Naive thymus-derived CD8-positive, alpha-beta T cell (primary cell): ENCODE results near the gene BICRA. TPM values are rescaled to one million over a fixed set of nuclear protein-coding genes. Genes with fewer than 3 reads are reported as not detected.
"Not testable (repeated sequence)": the region's sequence is repeated elsewhere in the genome, so short reads cannot be mapped to it uniquely, and the experiment has no call there.

Source experiments
- ATAC-seq, 2 donors: fragments of 150-1000 bp; cut with Tn5 transposase in 1 of 2; sonication (Bioruptor Pico), chemical (Tn5 transposase) in 1 of 2; 1 replicate in 1 of 2; 2 replicates in 1 of 2; pipeline ENCODE4 v1.10.0; 2021; ENCODE audit warnings: mild to moderate bottlenecking in 2 of 2, moderate library complexity in 2 of 2
- POLR2A ChIA-PET: fragments of 350-600 bp; sonication (Branson Sonifier 250); formaldehyde crosslinking; loops from one replicate; lab custom pipeline; 2021; ENCODE audit warnings: antibody characterized with exemption; lab: Charles Lee
- DNase-seq, 10 donors: peaks; one replicate each; pipeline versions ENCODE4 v3.0.0 to v3.0.0-alpha.2; 2020 to 2022
- H3K27ac Mint-ChIP-seq, 10 donors: one replicate each; pipeline ENCODE4 v1.8.0; 2020 to 2022; ENCODE audit warnings: mild to moderate bottlenecking in 10 of 10, mixed read lengths in 10 of 10, moderate library complexity in 4 of 10, inconsistent platforms in 1 of 10
- H3K27me3 Mint-ChIP-seq, 5 donors: one replicate each; pipeline ENCODE4 v1.8.0; 2021 to 2022; ENCODE audit warnings: mixed read lengths in 5 of 5
- H3K36me3 Mint-ChIP-seq, 3 donors: one replicate each; pipeline ENCODE4 v1.8.0; 2020 to 2022; ENCODE audit warnings: mixed read lengths in 3 of 3, mild to moderate bottlenecking in 2 of 3, inconsistent platforms in 1 of 3
- H3K4me1 Mint-ChIP-seq, 4 donors: one replicate each; pipeline ENCODE4 v1.8.0; 2021 to 2022; ENCODE audit warnings: mixed read lengths in 4 of 4
- H3K4me3 Mint-ChIP-seq, 10 donors: one replicate each; pipeline ENCODE4 v1.8.0; 2020 to 2022; ENCODE audit warnings: mild to moderate bottlenecking in 10 of 10, mixed read lengths in 10 of 10, moderate library complexity in 6 of 10, inconsistent platforms in 1 of 10
- H3K9me3 Mint-ChIP-seq, 9 donors: one replicate each; pipeline ENCODE4 v1.8.0; 2020 to 2022; ENCODE audit warnings: mixed read lengths in 9 of 9, mild to moderate bottlenecking in 3 of 9, inconsistent platforms in 1 of 9, moderate library complexity in 1 of 9
- polyA plus RNA-seq, 3 donors: library from polyadenylated mRNA; unstranded; fragments of 300-500 nt; fragmentation: Illumina TruSeq; gene quantifications; one replicate each; pipeline ENCODE4 v1.2.3, GENCODE V29; 2021
- total RNA-seq, 8 experiments: library from RNA in 2 of 8; stranded (reverse) in 2 of 8; gene quantifications; one replicate each; pipeline ENCODE4 v1.2.3 and lab custom pipeline; 2021 to 2026

The BICRA gene
- total and polyA plus RNA-seq, 5 experiments from 2014 or later: 0.23 to 35.5 (median 1.4) TPM

GRCh38 chr19:47716270-47716937 lies 107.5 kb downstream of the BICRA start:
- DNase-seq: no peak
- POLR2A ChIA-PET: no interaction called here
- peaks cover 4 to 8% (median 5%) of the 10 kb centered on the region in 4 donors for H3K4me1 Mint-ChIP-seq
- ATAC-seq: no peak
- H3K9me3 Mint-ChIP-seq: peaks cover 0 to 22% (median 4%) of the 10 kb centered on the region in 9 donors
- H3K4me3 Mint-ChIP-seq: no peak overlapping the region
- H3K27ac Mint-ChIP-seq: no peak overlapping the region
- H3K27me3 Mint-ChIP-seq: peaks cover 32 to 63% (median 50%) of the 10 kb centered on the region in 5 donors
- peaks cover 0 to 6% (median 4%) of the 10 kb centered on the region in 3 donors for H3K36me3 Mint-ChIP-seq

GRCh38 chr19:47718415-47719046 lies 109.6 kb downstream of the BICRA start:
- H3K4me1 Mint-ChIP-seq, DNase-seq, ATAC-seq, POLR2A ChIA-PET, H3K4me3 Mint-ChIP-seq, H3K36me3 Mint-ChIP-seq: not testable (repeated sequence)
- Mint-ChIP-seq H3K9me3 (peaks cover 0 to 21% (median 3%) of the 10 kb centered on the region in 9 donors), H3K27ac (peak overlapping the region in 1 of 10 donors; percentile 29), H3K27me3 (peaks cover 23 to 59% (median 45%) of the 10 kb centered on the region in 5 donors)

GRCh38 chr19:47719047-47719859 lies 110.3 kb downstream of the BICRA start:
- no peaks in the 10 kb centered on the region for H3K4me1 Mint-ChIP-seq
- POLR2A ChIA-PET: no interaction called here
- ATAC-seq: no peak
- H3K27ac Mint-ChIP-seq: no peak overlapping the region
- H3K4me3 Mint-ChIP-seq: no peak overlapping the region
- peaks cover 15 to 52% (median 37%) of the 10 kb centered on the region in 5 donors for H3K27me3 Mint-ChIP-seq
- H3K9me3 Mint-ChIP-seq: peaks cover 0 to 14% (median 0%) of the 10 kb centered on the region in 9 donors
- peaks cover 0 to 6% (median under 1%) of the 10 kb centered on the region in 3 donors for H3K36me3 Mint-ChIP-seq
- no peak for DNase-seq

GRCh38 chr19:47720669-47721422 lies 111.9 kb downstream of the BICRA start:
- no peak for ATAC-seq

GRCh38 chr19:47723581-47723940 lies 114.6 kb downstream of the BICRA start:
- ATAC-seq (peak in 1 of 2 donors; percentile 30), DNase-seq (no peak)
- no peaks in the 10 kb centered on the region for H3K9me3 Mint-ChIP-seq
- POLR2A ChIA-PET: interaction anchor here (0.7 kb wide), 1 partner anchor 28 kb away, joined by 4 read pairs; no protein-coding TSS in a partner anchor
- H3K27me3 Mint-ChIP-seq: peaks cover 5 to 36% (median 26%) of the 10 kb centered on the region in 5 donors
- H3K4me3 Mint-ChIP-seq: no peak overlapping the region
- no peak overlapping the region for H3K27ac Mint-ChIP-seq
- peaks cover 0 to 6% (median 2%) of the 10 kb centered on the region in 4 donors for H3K4me1 Mint-ChIP-seq
- H3K36me3 Mint-ChIP-seq: no peaks in the 10 kb centered on the region

More at GRCh38 chr19:47720669-47721422, 111.9 kb downstream of the BICRA start:
- no peak for DNase-seq
- no peaks in the 10 kb centered on the region for H3K36me3 Mint-ChIP-seq
- H3K9me3 Mint-ChIP-seq: peaks cover 0 to 2% (median 0%) of the 10 kb centered on the region in 9 donors
- POLR2A ChIA-PET: no interaction called here
- H3K4me3 Mint-ChIP-seq: no peak overlapping the region
- peak overlapping the region in 1 of 10 donors; percentile 12 for H3K27ac Mint-ChIP-seq
- H3K27me3 Mint-ChIP-seq: peaks cover 9 to 42% (median 28%) of the 10 kb centered on the region in 5 donors
- no peaks in the 10 kb centered on the region for H3K4me1 Mint-ChIP-seq

- no peaks in the 10 kb centered on the region for H3K36me3 Mint-ChIP-seq
- H3K4me3 Mint-ChIP-seq: no peak overlapping the region
- H3K4me1 Mint-ChIP-seq: peaks cover 12 to 24% (median 18%) of the 10 kb centered on the region in 4 donors
- H3K27ac Mint-ChIP-seq: no peak overlapping the region
- ATAC-seq: no peak
- H3K9me3 Mint-ChIP-seq: no peaks in the 10 kb centered on the region
- H3K27me3 Mint-ChIP-seq: peaks cover 13 to 46% (median 35%) of the 10 kb centered on the region in 5 donors
- POLR2A ChIA-PET: no interaction called here
- no peak for DNase-seq
These were observed 116.9 kb downstream of the BICRA start for GRCh38 chr19:47725759-47726401.

- H3K4me1 Mint-ChIP-seq: peaks cover 12 to 24% (median 19%) of the 10 kb centered on the region in 4 donors
- no peak overlapping the region for H3K27ac Mint-ChIP-seq
- DNase-seq: no peak
- H3K9me3 Mint-ChIP-seq: no peaks in the 10 kb centered on the region
- peak overlapping the region in 1 of 10 donors; percentile 38 for H3K4me3 Mint-ChIP-seq
- no peak for ATAC-seq
- peaks cover 14 to 46% (median 35%) of the 10 kb centered on the region in 5 donors for H3K27me3 Mint-ChIP-seq
- POLR2A ChIA-PET: no interaction called here
- H3K36me3 Mint-ChIP-seq: no peaks in the 10 kb centered on the region
These were observed 117.5 kb downstream of the BICRA start for GRCh38 chr19:47726467-47726866.

- Mint-ChIP-seq H3K27ac (peak overlapping the region in 1 of 10 donors; percentile 40), H3K27me3 (peaks cover 14 to 36% (median 29%) of the 10 kb centered on the region in 5 donors), H3K4me1 (peaks cover 12 to 24% (median 19%) of the 10 kb centered on the region in 4 donors), H3K4me3 (peak overlapping the region in 3 of 10 donors; percentile 30 to 58 (median 33))
- H3K9me3 Mint-ChIP-seq, DNase-seq, ATAC-seq, H3K36me3 Mint-ChIP-seq, POLR2A ChIA-PET: not testable (repeated sequence)
These were observed 119.4 kb downstream of the BICRA start for GRCh38 chr19:47728295-47728694.

- Mint-ChIP-seq H3K27me3 (peaks cover 17 to 41% (median 35%) of the 10 kb centered on the region in 5 donors), H3K36me3 (no peaks in the 10 kb centered on the region), H3K9me3 (no peaks in the 10 kb centered on the region), H3K4me1 (peaks cover 12 to 24% (median 19%) of the 10 kb centered on the region in 4 donors), H3K27ac (peak overlapping the region in 3 of 10 donors; percentile 25 to 73 (median 62)), H3K4me3 (peak overlapping the region; percentile 64 to 92 (median 77))
- POLR2A ChIA-PET: no interaction called here
- DNase-seq: no peak
- peak; percentile 50 to 51 for ATAC-seq
These were observed 120.5 kb downstream of the BICRA start for GRCh38 chr19:47729468-47729798.

- POLR2A ChIA-PET: no interaction called here
- Mint-ChIP-seq H3K4me1 (peaks cover 12 to 24% (median 19%) of the 10 kb centered on the region in 4 donors), H3K27me3 (peaks cover 17 to 37% (median 35%) of the 10 kb centered on the region in 5 donors), H3K27ac (no peak overlapping the region), H3K4me3 (peak overlapping the region; percentile 64 to 92 (median 78)), H3K36me3 (no peaks in the 10 kb centered on the region), H3K9me3 (no peaks in the 10 kb centered on the region)
- peak in 1 of 10 donors; percentile 30 for DNase-seq
- peak; percentile 50 to 76 for ATAC-seq
These were observed 121.0 kb downstream of the BICRA start for GRCh38 chr19:47729799-47730520.

GRCh38 chr19:47730521-47730889 lies 121.6 kb downstream of the BICRA start:
- H3K4me3 Mint-ChIP-seq: peak overlapping the region in 8 of 10 donors; percentile 46 to 92 (median 60)
- POLR2A ChIA-PET: no interaction called here
- no peaks in the 10 kb centered on the region for H3K9me3 Mint-ChIP-seq
- H3K4me1 Mint-ChIP-seq: peaks cover 12 to 24% (median 19%) of the 10 kb centered on the region in 4 donors
- H3K27ac Mint-ChIP-seq: no peak overlapping the region
- ATAC-seq (peak in 1 of 2 donors; percentile 12), DNase-seq (no peak)
- H3K27me3 Mint-ChIP-seq: peaks cover 17 to 37% (median 35%) of the 10 kb centered on the region in 5 donors
- H3K36me3 Mint-ChIP-seq: no peaks in the 10 kb centered on the region
